H9 (cell line): ENCODE results near the gene POLR1D. TPM values are rescaled to one million over a fixed set of nuclear protein-coding genes. Genes with fewer than 3 reads are reported as not detected.

Source experiments
- DNase-seq: peaks from one replicate; pipeline ENCODE4 v3.0.0-alpha.2; 2017
- H2AFZ ChIP-seq: one replicate; pipeline ENCODE4 v1.6.1; 2013; ENCODE audit warnings: mild to moderate bottlenecking, low read length, control low read depth, moderate library complexity
- H2AK5ac ChIP-seq: 2 replicates; pipeline ENCODE4 v1.6.1; 2013; ENCODE audit warnings: low read length, control low read depth, mixed read lengths; ENCODE audit not compliant: insufficient read length
- H2BK120ac ChIP-seq: one replicate; pipeline ENCODE4 v1.6.1; 2013; ENCODE audit warnings: low read depth, mild to moderate bottlenecking, low read length, control low read depth, inconsistent platforms; ENCODE audit not compliant: poor library complexity, severe bottlenecking
- H2BK12ac ChIP-seq: 2 replicates; pipeline ENCODE4 v1.6.1; 2013; ENCODE audit warnings: low read length, control low read depth, mixed read lengths, low read depth; ENCODE audit not compliant: insufficient read length
- H2BK15ac ChIP-seq: 2 replicates; pipeline ENCODE4 v1.6.1; 2013; ENCODE audit warnings: low read depth, low read length, control low read depth
- H2BK20ac ChIP-seq: one replicate; pipeline ENCODE4 v1.6.1; 2013; ENCODE audit warnings: low read depth, mild to moderate bottlenecking, low read length, control low read depth, inconsistent platforms; ENCODE audit not compliant: poor library complexity, severe bottlenecking
- H2BK5ac ChIP-seq: 2 replicates; pipeline ENCODE4 v1.6.1; 2013; ENCODE audit warnings: low read length, control low read depth, mixed read lengths; ENCODE audit not compliant: insufficient read length
- H3K14ac ChIP-seq: 2 replicates; pipeline ENCODE4 v1.6.1; 2013; ENCODE audit warnings: low read length, control low read depth; ENCODE audit not compliant: insufficient read depth
- H3K18ac ChIP-seq: 2 replicates; pipeline ENCODE4 v1.6.1; 2013; ENCODE audit warnings: low read depth, mild to moderate bottlenecking, mixed read lengths, low read length, control low read depth; ENCODE audit not compliant: insufficient read length
- H3K23ac ChIP-seq: 2 replicates; pipeline ENCODE4 v1.6.1; 2013; ENCODE audit warnings: low read length, control low read depth, mixed read lengths, low read depth; ENCODE audit not compliant: insufficient read length
- H3K23me2 ChIP-seq: 2 replicates; pipeline ENCODE4 v1.6.1; 2013; ENCODE audit warnings: low read depth, mild to moderate bottlenecking, mixed read lengths, low read length, control low read depth; ENCODE audit not compliant: insufficient read length, poor library complexity, severe bottlenecking
- H3K27ac ChIP-seq: 2 replicates; pipeline ENCODE4 v1.5.1; 2013; ENCODE audit warnings: low read length, control low read depth, mixed read lengths, low read depth; ENCODE audit not compliant: insufficient read length
- H3K27me3 ChIP-seq: 2 replicates; pipeline ENCODE4 v1.6.1; 2013; ENCODE audit warnings: low read length, control low read depth, inconsistent platforms; ENCODE audit not compliant: insufficient read depth
- H3K4ac ChIP-seq: 2 replicates; pipeline ENCODE4 v1.6.1; 2013; ENCODE audit warnings: low read depth, mild to moderate bottlenecking, control low read depth, inconsistent platforms, low read length, moderate library complexity
- H3K4me1 ChIP-seq: 2 replicates; pipeline ENCODE4 v1.6.1; 2013; ENCODE audit warnings: low read length, control low read depth, inconsistent platforms; ENCODE audit not compliant: insufficient read depth
- H3K4me2 ChIP-seq: 2 replicates; pipeline ENCODE4 v1.6.1; 2013; ENCODE audit warnings: low read length, control low read depth, mixed read lengths; ENCODE audit not compliant: insufficient read length, insufficient read depth
- H3K56ac ChIP-seq: 2 replicates; pipeline ENCODE4 v1.6.1; 2013; ENCODE audit warnings: low read depth, mild to moderate bottlenecking, mixed read lengths, low read length, control low read depth; ENCODE audit not compliant: insufficient read length
- H3K79me1 ChIP-seq: 2 replicates; pipeline ENCODE4 v1.6.1; 2013; ENCODE audit warnings: low read depth, mild to moderate bottlenecking, moderate library complexity, low read length, control low read depth, inconsistent platforms; ENCODE audit not compliant: insufficient read depth, poor library complexity, severe bottlenecking
- H3K79me2 ChIP-seq: 2 replicates; pipeline ENCODE4 v1.6.1; 2013; ENCODE audit warnings: low read length, control low read depth, inconsistent platforms; ENCODE audit not compliant: insufficient read depth
- H3K9ac ChIP-seq: 2 replicates; pipeline ENCODE4 v1.6.1; 2013; ENCODE audit warnings: low read length, control low read depth, mixed read lengths; ENCODE audit not compliant: insufficient read length; ENCODE audit errors: extremely low read depth
- H3K9me3 ChIP-seq: one replicate; pipeline ENCODE4 v1.6.1; 2013; ENCODE audit warnings: low read depth, low read length, inconsistent platforms; ENCODE audit not compliant: control insufficient read depth
- H3T11ph ChIP-seq: one replicate; pipeline ENCODE4 v1.6.1; 2013; ENCODE audit warnings: mild to moderate bottlenecking, low read length, control low read depth, inconsistent platforms
- H4K20me1 ChIP-seq: one replicate; pipeline ENCODE4 v1.6.1; 2013; ENCODE audit not compliant: control insufficient read depth, insufficient read length, insufficient read depth
- H4K5ac ChIP-seq: 2 replicates; pipeline ENCODE4 v1.6.1; 2013; ENCODE audit warnings: low read depth, mild to moderate bottlenecking, mixed read lengths, low read length, control low read depth; ENCODE audit not compliant: insufficient read length
- H4K8ac ChIP-seq: replicated peaks from 2 replicates; pipeline ENCODE4 v1.6.1; 2013; ENCODE audit warnings: low read length, control low read depth, mixed read lengths, low read depth; ENCODE audit not compliant: insufficient read length
- H4K91ac ChIP-seq: 2 replicates; pipeline ENCODE4 v1.6.1; 2013; ENCODE audit warnings: low read depth, mild to moderate bottlenecking, moderate library complexity, mixed read lengths, low read length, control low read depth; ENCODE audit not compliant: insufficient read length
- H3K27ac Mint-ChIP-seq, 3 experiments: 2 replicates in 2 of 3; 3 replicates in 1 of 3; pipeline ENCODE4 v1.8.0; 2020 to 2021; ENCODE audit warnings: mixed read lengths in 3 of 3, mild to moderate bottlenecking in 1 of 3, moderate library complexity in 1 of 3
- H3K27me3 Mint-ChIP-seq: 2 replicates; pipeline ENCODE4 v1.8.0; 2021; ENCODE audit warnings: low read depth, mild to moderate bottlenecking, moderate library complexity, mixed read lengths
- H3K36me3 Mint-ChIP-seq, 3 experiments: 2 replicates in 2 of 3; 3 replicates in 1 of 3; pipeline ENCODE4 v1.8.0; 2020 to 2021; ENCODE audit warnings: low read depth in 3 of 3, mixed read lengths in 3 of 3; ENCODE audit not compliant: insufficient read depth in 1 of 3
- H3K4me1 Mint-ChIP-seq, 2 experiments: 2 replicates each; pipeline ENCODE4 v1.8.0; 2020; ENCODE audit warnings: mixed read lengths in 2 of 2
- H3K4me3 Mint-ChIP-seq, 2 experiments: 2 replicates in 1 of 2; 3 replicates in 1 of 2; pipeline ENCODE4 v1.8.0; 2020 to 2021; ENCODE audit warnings: mild to moderate bottlenecking in 2 of 2, mixed read lengths in 2 of 2, moderate library complexity in 1 of 2
- H3K9me3 Mint-ChIP-seq, 2 experiments: 2 replicates in 1 of 2; 3 replicates in 1 of 2; pipeline ENCODE4 v1.8.0; 2020; ENCODE audit warnings: mild to moderate bottlenecking in 2 of 2, mixed read lengths in 2 of 2, moderate library complexity in 1 of 2
- CTCF ChIP-seq: fragments of 200-600 bp; sonication (generic); conservative IDR thresholded peaks from 3 replicates; pipeline ENCODE4 v1.8.0; 2021; ENCODE audit warnings: antibody characterized with exemption, mild to moderate bottlenecking
- total RNA-seq: library from RNA; stranded (reverse); gene quantifications from 2 replicates; pipeline ENCODE4 v1.2.1, GENCODE V29; 2021

POLR1D gene
- total RNA-seq, 1 experiment from 2014 or later = 167 TPM

- Histone ChIP-seq H2BK5ac (no peak overlapping the region), H3K18ac (no peak overlapping the region), H3K27ac (no peak overlapping the region), H2BK12ac (no peak overlapping the region), H2BK15ac (no peak overlapping the region), H2AFZ (no peak overlapping the region), H3K4me2 (no peak overlapping the region), H3K79me2 (peaks cover 4% of the 10 kb centered on the region; the same call in 1 of the 2 replicates), H4K20me1 (no peaks in the 10 kb centered on the region), H2BK20ac (no peak overlapping the region), H2BK120ac (no peak overlapping the region), H4K91ac (no peak overlapping the region), H2AK5ac (no peak overlapping the region), H3T11ph (no peak overlapping the region), H3K79me1 (peaks cover 6% of the 10 kb centered on the region), H3K9me3 (no peaks in the 10 kb centered on the region), H3K23me2 (no peaks in the 10 kb centered on the region), H3K14ac (no peak overlapping the region), H3K4ac (no peak overlapping the region), H3K56ac (no peak overlapping the region), H3K23ac (no peak overlapping the region), H3K4me1 (peaks cover 5% of the 10 kb centered on the region; the same call in 1 of the 2 replicates), H3K9ac (no peak overlapping the region), H4K8ac (no peak overlapping the region), H3K27me3 (no peaks in the 10 kb centered on the region), H4K5ac (no peak overlapping the region)
- Mint-ChIP-seq H3K27ac (no peak overlapping the region), H3K27me3 (no peaks in the 10 kb centered on the region), H3K4me1 (peaks cover 24 to 28% of the 10 kb centered on the region in 2 experiments), H3K4me3 (no peak overlapping the region), H3K36me3 (no peaks in the 10 kb centered on the region), H3K9me3 (no peaks in the 10 kb centered on the region)
- no peak for TF ChIP-seq CTCF
- DNase-seq = no peak
These were observed 22.6 kb upstream of the POLR1D start for GRCh38 chr13:27599096-27599495.
